Body of pancreas (tissue), 4 donors: ENCODE data around the gene BRSK1.

Experiments
- CTCF ChIP-seq, 7 experiments: fragments of 450-650 bp in 4 of 7; fragments of 200-600 bp in 3 of 7; sonication (generic) in 3 of 7; IDR thresholded peaks; one replicate each; pipeline ENCODE4 v1.5.1; 2016 to 2019; ENCODE audit warnings: antibody characterized with exemption in 7 of 7
- POLR2A ChIP-seq, 3 donors: fragments of 450-650 bp; IDR thresholded peaks; one replicate each; pipeline ENCODE4 v1.6.1; 2016; ENCODE audit warnings: antibody characterized with exemption in 3 of 3, mild to moderate bottlenecking in 2 of 3

- no peak for TF ChIP-seq CTCF (IDR thresholded peaks at IDR 0.05)
- no peak for TF ChIP-seq POLR2A (IDR thresholded peaks at IDR 0.05)
These were observed 1.6 kb downstream of the BRSK1 start for GRCh38 chr19:55285229-55285890.
